Occipital lobe (tissue), 2 donors: ENCODE data around the gene SPACA5. TPM values are rescaled to one million over a fixed set of nuclear protein-coding genes. Genes with fewer than 3 reads are reported as not detected.
"Not testable (repeated sequence)": the region's sequence is repeated elsewhere in the genome, so short reads cannot be mapped to it uniquely, and the experiment has no call there.

Experiments
- DNase-seq: peaks from one replicate; lab custom pipeline; 2025; lab: John Stamatoyannopoulos, UW
- total RNA-seq: library from RNA; depleted of rRNA; stranded (reverse); fragments of >200 nt; gene quantifications from one replicate; pipeline ENCODE4 v1.2.3, GENCODE V29; 2014

Gene SPACA5
- total RNA-seq, 1 donor from 2014 or later = not detected

DNA sequence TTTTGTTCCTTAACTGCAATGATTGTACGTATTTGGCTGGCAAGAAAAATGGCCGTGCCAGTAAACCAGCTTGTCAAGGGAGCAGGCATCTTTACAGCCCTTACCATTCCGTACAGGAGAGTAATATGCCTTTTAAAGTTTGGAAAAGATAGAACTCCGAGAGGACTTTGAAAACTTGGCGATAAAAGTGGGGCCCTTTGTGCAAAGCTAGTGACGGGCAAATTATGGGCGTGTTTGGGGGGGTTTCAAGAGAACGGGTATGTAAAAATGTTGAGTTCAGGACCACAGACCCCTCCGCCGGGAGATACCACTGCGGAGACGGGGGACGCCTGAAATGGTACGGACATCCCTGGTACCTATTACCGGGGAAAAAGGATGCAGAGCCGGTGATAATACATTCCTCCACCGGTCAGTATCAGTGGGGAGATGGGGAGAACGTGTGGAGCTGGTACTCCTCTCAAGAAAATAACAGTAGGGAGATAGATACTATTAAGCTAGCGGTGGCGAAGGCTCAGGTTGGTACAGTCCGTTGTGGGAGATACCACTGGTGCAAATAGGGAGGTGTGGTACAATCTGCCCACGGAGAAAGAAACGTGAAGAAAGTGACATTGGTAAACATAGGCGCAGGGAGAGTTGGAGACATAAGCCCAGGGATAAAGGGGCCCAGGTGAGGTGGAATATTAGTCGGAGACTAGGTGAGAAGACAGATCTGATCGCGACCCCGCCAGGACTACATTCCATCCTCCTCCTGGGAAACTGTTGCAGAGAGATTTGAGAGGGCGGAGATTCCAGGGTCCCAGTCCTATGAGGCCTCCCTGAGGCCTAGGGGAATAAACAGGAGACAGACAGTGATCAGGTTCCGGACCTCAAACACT is 14.5 kb downstream of the SPACA5 start:
- DNase-seq = peak; percentile 69

DNA sequence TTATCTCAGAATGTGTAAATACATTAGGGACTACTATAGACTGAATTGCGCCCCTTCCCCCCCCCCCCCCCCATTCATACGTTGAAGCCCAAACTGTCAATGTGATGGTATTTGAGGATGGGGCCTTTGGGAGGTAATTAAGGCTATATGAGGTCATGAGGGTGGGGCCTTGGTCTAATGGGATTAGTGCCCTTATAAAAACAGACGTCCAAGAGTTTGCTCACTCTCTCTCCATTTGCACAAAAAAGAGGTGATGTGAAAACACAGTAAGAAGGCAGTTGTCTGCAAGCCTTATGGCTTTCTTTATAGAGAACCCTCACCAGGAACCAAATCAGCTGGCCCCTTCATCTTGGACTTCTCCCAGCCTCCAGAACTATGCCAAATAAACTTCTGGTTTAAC is 15.3 kb downstream of the SPACA5 start:
- DNase-seq = no peak

GRCh38 chrX:48022738-48023137 is 15.9 kb downstream of the SPACA5 start:
- DNase-seq = no peak

DNA sequence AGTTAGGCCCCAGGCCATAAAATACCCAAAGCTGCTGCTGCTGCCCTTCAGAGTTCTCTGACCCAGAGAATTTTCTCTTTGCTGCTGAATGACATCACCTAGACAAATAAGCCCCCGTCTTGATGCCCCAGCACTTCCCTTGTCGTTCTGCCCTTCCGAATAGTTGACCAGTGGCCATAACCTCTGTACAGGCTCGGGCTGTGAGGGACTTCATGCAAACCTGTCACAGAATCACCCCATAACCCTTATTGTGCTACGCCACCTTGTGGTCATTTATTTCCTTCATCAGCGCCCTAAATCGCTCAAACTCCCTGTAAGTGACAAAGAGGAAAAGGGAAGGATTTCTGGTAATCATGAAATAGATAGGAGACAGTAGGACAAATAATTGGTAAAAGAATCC is 18.8 kb downstream of the SPACA5 start:
- no peak for DNase-seq

- not testable (repeated sequence) for DNase-seq
These were observed 20.8 kb downstream of the SPACA5 start for GRCh38 chrX:48027545-48027944.

DNA sequence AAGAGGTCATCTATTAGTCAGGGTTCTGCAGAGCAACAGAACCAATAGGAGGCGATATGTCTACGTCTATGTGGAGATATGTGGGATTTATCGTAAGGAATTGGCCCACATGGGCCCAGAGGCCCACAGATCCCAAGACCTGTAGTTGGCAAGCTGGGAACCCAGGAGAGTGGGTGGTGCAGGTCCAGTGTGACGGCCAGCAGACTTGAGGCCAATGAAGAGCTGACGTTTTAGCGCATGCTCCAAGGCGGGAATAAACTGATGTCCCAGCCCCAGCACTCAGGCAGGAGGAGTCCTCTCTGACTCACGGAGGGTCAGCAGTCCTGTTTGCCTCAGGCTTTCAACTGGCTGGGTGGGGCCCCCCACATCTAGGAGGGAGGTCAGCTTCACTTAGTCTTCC is 21.3 kb downstream of the SPACA5 start:
- DNase-seq = no peak

DNA sequence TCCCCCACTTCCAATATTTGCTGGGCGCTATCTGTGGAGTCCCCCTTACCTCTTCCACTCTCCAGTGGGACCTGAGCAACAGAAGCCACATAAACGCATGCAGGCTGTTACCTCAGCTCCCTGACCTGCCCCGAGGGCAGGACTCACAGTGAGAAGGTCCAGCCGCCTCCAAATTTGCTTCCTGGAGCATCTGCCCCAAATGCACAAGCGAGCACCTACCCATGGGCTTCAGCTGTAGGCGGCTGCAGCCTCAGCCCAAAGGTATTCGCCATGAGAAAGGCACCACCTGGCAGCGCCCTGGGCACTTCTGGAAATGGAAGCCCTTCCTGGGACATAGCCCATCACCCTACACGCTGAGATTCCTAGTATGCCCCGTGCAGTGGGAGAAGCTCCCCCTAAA is 23.4 kb downstream of the SPACA5 start:
- no peak for DNase-seq

DNA sequence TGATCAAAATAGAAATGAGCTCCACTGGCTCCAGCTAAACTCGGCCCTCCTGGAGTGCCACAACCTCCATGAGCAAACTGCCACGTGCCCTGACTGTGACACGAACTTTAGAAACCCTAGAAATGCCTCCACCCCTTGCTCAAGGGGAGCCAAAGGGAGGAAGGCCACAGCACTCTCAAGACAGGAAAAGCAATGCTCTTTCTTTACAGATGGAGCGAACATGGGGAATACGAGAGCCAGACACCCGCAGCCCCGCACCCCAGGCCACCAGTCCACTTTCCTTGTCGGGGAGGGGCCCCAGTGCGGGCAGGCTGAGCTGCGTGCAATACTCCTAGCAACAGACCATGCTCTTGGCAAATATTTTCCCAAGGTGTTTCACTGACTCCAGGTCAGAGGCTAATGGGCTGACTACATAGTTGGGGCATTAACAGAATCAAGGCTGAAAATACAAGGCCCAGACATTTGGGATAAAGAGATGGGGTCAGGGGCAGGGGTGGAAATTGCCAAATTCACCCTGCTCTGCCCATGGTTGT is 23.9 kb downstream of the SPACA5 start:
- not testable (repeated sequence) for DNase-seq

- DNase-seq = no peak
These were observed 29.1 kb downstream of the SPACA5 start for GRCh38 chrX:48035891-48036290.

GRCh38 chrX:48043056-48043455 is 36.3 kb downstream of the SPACA5 start:
- DNase-seq = no peak

DNA sequence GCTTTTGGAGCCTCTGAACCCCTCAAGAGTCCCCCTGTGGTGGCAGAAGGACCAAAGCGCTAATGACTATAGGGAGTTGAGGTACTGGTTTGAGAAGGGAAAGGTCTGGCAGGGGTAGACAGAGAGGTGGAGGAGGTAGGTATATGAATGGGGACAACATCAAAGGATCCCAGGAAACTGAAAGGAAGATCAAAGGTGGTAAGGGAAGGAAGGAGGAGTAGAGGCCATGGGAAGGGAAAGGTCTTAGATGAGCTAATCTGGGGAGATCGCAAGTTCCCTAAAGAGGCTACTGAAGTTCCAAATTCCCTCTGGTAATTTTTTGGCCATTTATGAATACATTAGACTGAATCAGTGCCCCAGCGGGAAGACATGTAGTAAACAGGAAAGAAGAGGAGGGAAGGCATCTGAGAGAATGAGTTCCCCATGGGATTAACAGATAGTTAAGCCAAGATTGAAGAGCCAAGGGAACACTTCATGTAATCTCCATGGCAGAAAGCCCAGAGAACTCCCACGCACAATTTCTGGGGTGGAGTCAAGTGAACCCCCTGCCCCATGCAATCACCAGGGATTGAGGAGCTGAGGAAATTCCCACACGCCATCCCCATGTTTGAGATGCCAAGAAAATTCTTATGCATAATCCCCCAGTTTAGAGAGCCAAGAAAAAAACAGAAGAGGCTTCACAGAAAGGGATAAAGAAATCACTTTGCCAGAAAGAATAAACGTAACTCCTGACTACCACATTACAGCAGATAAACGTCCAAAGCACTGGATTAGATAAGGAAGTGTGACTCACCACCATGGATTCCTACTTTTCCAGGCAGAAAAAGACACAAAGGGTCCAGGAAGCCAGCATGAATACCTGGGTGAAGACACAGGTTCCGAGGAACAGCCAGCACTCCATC is 38.9 kb downstream of the SPACA5 start:
- no peak for DNase-seq

- DNase-seq = no peak
These were observed 40.1 kb downstream of the SPACA5 start for GRCh38 chrX:48046846-48047245.

DNA sequence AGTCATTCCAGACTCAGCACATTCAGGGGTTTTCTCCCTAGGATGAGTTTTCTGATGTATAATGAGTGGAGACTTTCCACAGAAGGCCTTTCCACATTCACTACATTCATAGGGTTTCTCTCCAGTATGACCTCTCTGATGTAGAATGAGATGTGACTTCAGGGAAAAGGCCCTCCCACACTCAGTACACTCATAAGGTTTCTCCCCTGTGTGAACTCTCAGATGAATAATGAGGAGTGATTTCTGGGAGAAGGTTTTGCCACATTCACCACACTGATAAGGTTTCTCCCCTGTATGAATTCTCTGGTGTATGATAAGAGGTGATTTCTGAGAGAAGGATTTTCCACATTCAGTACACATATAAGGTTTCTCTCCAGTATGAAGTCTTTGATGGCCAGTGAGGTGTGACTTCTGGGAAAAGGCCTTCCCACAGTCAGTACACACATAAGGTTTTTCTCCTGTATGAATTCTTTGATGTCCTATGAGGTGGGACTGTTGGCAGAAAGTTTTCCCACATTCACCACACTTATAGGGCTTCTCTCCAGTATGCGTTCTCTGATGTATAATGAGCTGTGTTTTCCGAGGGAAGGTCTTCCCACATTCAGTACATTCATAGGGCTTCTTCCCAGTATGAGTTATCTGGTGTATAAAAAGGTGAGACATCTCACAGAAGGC is 52.0 kb downstream of the SPACA5 start:
- no peak for DNase-seq

GRCh38 chrX:48059296-48059639 is 52.5 kb downstream of the SPACA5 start:
- DNase-seq = no peak

Other genes starting within 250 kb of the SPACA5 start
- gene ZNF81, start 170.1 kb upstream of the SPACA5 start, total RNA-seq = 13.7 TPM
- gene ZNF182, start 3.0 kb upstream of the SPACA5 start, total RNA-seq = 7.2 TPM
- 8.4 TPM for gene ZNF630, start 64.7 kb downstream of the SPACA5 start, total RNA-seq
- not detected for gene SPACA5B, start 123.6 kb downstream of the SPACA5 start, total RNA-seq
- not detected for gene SSX5, start 189.8 kb downstream of the SPACA5 start, total RNA-seq
- not detected for gene SSX1, start 248.4 kb downstream of the SPACA5 start, total RNA-seq